ENCODE data around the gene RAMP1.
A peak's percentile ranks its signal among the peaks of the same experiment; 100 is the strongest.
"Not testable (repeated sequence)": the region's sequence is repeated elsewhere in the genome, so short reads cannot be mapped to it uniquely, and the experiment has no call there.

RAMP1 gene

GRCh38 chr2:237943395-237944094, 84.1 kb downstream of the RAMP1 start:
- H3K9me3 ChIP-seq (ENCODE audit: insufficient read depth, low read length), result peaks cover 29% of the 10 kb centered on the region
- H3K4me3 ChIP-seq (ENCODE audit: insufficient read length, low read depth), result no peak overlapping the region
- H3K9ac ChIP-seq (ENCODE audit: insufficient read length, low read depth), result no peak overlapping the region
- TF ChIP-seq YY1 (IDR thresholded peaks at IDR 0.05; ENCODE audit: insufficient read depth, insufficient read length) (no peak), ZNF274 (IDR thresholded peaks at IDR 0.05; ENCODE audit: low read depth, low read length) (no peak), SUZ12 (IDR thresholded peaks at IDR 0.05; ENCODE audit: extremely low read depth, insufficient read depth, insufficient read length) (no peak)
- H3K36me3 ChIP-seq (ENCODE audit: insufficient read depth, insufficient read length, low read length), result no peaks in the 10 kb centered on the region
- H3K27me3 ChIP-seq (ENCODE audit: insufficient read depth, insufficient read length), result no peaks in the 10 kb centered on the region
- no peak for DNase-seq (ENCODE audit: low read depth, low spot score)
- H3K4me1 ChIP-seq (ENCODE audit: insufficient read depth, insufficient read length), result peaks cover 5% of the 10 kb centered on the region

- no peaks in the 10 kb centered on the region for H3K36me3 ChIP-seq (ENCODE audit: insufficient read depth, insufficient read length, low read length)
- no peak overlapping the region for H3K9ac ChIP-seq (ENCODE audit: insufficient read length, low read depth)
- H3K4me1 ChIP-seq (ENCODE audit: insufficient read depth, insufficient read length), result peaks cover 5% of the 10 kb centered on the region
- H3K9me3 ChIP-seq (ENCODE audit: insufficient read depth, low read length), result peaks cover 29% of the 10 kb centered on the region
- no peak overlapping the region for H3K4me3 ChIP-seq (ENCODE audit: insufficient read length, low read depth)
- TF ChIP-seq ZNF274 (IDR thresholded peaks at IDR 0.05; ENCODE audit: low read depth, low read length) (no peak), YY1 (IDR thresholded peaks at IDR 0.05; ENCODE audit: insufficient read depth, insufficient read length) (no peak), SUZ12 (IDR thresholded peaks at IDR 0.05; ENCODE audit: extremely low read depth, insufficient read depth, insufficient read length) (no peak)
- H3K27me3 ChIP-seq (ENCODE audit: insufficient read depth, insufficient read length), result no peaks in the 10 kb centered on the region
- DNase-seq (ENCODE audit: low read depth, low spot score), result no peak
Measured at GRCh38 chr2:237944302-237944701, 84.9 kb downstream of the RAMP1 start.

- Histone ChIP-seq H3K36me3 (ENCODE audit: insufficient read depth, insufficient read length, low read length) (no peaks in the 10 kb centered on the region), H3K4me1 (ENCODE audit: insufficient read depth, insufficient read length) (peaks cover 5% of the 10 kb centered on the region), H3K27me3 (ENCODE audit: insufficient read depth, insufficient read length) (no peaks in the 10 kb centered on the region), H3K4me3 (ENCODE audit: insufficient read length, low read depth) (no peak overlapping the region), H3K9me3 (ENCODE audit: insufficient read depth, low read length) (peaks cover 29% of the 10 kb centered on the region), H3K9ac (ENCODE audit: insufficient read length, low read depth) (no peak overlapping the region)
- no peak for TF ChIP-seq YY1 (IDR thresholded peaks at IDR 0.05; ENCODE audit: insufficient read depth, insufficient read length)
- no peak for TF ChIP-seq ZNF274 (IDR thresholded peaks at IDR 0.05; ENCODE audit: low read depth, low read length)
- TF ChIP-seq SUZ12 (IDR thresholded peaks at IDR 0.05; ENCODE audit: extremely low read depth, insufficient read depth, insufficient read length), result no peak
- no peak for DNase-seq (ENCODE audit: low read depth, low spot score)
Measured at GRCh38 chr2:237946423-237946822, 87.0 kb downstream of the RAMP1 start.

GRCh38 chr2:237951354-237951753, 91.9 kb downstream of the RAMP1 start:
- not testable (repeated sequence) for H3K4me1 ChIP-seq (ENCODE audit: insufficient read depth, insufficient read length); H3K9me3 ChIP-seq (ENCODE audit: insufficient read depth, low read length); H3K4me3 ChIP-seq (ENCODE audit: insufficient read length, low read depth); DNase-seq (ENCODE audit: low read depth, low spot score); H3K36me3 ChIP-seq (ENCODE audit: insufficient read depth, insufficient read length, low read length); H3K9ac ChIP-seq (ENCODE audit: insufficient read length, low read depth)
- H3K27me3 ChIP-seq (ENCODE audit: insufficient read depth, insufficient read length), result peaks cover 25% of the 10 kb centered on the region

- H3K4me1 ChIP-seq (ENCODE audit: insufficient read depth, insufficient read length), result peaks cover 6% of the 10 kb centered on the region
- no peak overlapping the region for H3K4me3 ChIP-seq (ENCODE audit: insufficient read length, low read depth)
- H3K36me3 ChIP-seq (ENCODE audit: insufficient read depth, insufficient read length, low read length), result no peaks in the 10 kb centered on the region
- H3K27me3 ChIP-seq (ENCODE audit: insufficient read depth, insufficient read length), result peaks cover 29% of the 10 kb centered on the region
- H3K9me3 ChIP-seq (ENCODE audit: insufficient read depth, low read length), result no peaks in the 10 kb centered on the region
- TF ChIP-seq YY1 (IDR thresholded peaks at IDR 0.05; ENCODE audit: insufficient read depth, insufficient read length) (no peak), SUZ12 (IDR thresholded peaks at IDR 0.05; ENCODE audit: extremely low read depth, insufficient read depth, insufficient read length) (no peak), ZNF274 (IDR thresholded peaks at IDR 0.05; ENCODE audit: low read depth, low read length) (no peak)
- no peak for DNase-seq (ENCODE audit: low read depth, low spot score)
- H3K9ac ChIP-seq (ENCODE audit: insufficient read length, low read depth), result no peak overlapping the region
Measured at GRCh38 chr2:237951878-237952277, 92.5 kb downstream of the RAMP1 start.

- Histone ChIP-seq H3K27me3 (ENCODE audit: insufficient read depth, insufficient read length) (peaks cover 39% of the 10 kb centered on the region), H3K9me3 (ENCODE audit: insufficient read depth, low read length) (no peaks in the 10 kb centered on the region), H3K36me3 (ENCODE audit: insufficient read depth, insufficient read length, low read length) (no peaks in the 10 kb centered on the region), H3K4me1 (ENCODE audit: insufficient read depth, insufficient read length) (peaks cover 6% of the 10 kb centered on the region), H3K9ac (ENCODE audit: insufficient read length, low read depth) (no peak overlapping the region), H3K4me3 (ENCODE audit: insufficient read length, low read depth) (no peak overlapping the region)
- TF ChIP-seq YY1 (IDR thresholded peaks at IDR 0.05; ENCODE audit: insufficient read depth, insufficient read length), result no peak
- TF ChIP-seq ZNF274 (IDR thresholded peaks at IDR 0.05; ENCODE audit: low read depth, low read length), result no peak
- TF ChIP-seq SUZ12 (IDR thresholded peaks at IDR 0.05; ENCODE audit: extremely low read depth, insufficient read depth, insufficient read length), result no peak
- DNase-seq (ENCODE audit: low read depth, low spot score), result no peak
Measured at GRCh38 chr2:237952851-237953250, 93.4 kb downstream of the RAMP1 start.

GRCh38 chr2:237955640-237956401, 96.4 kb downstream of the RAMP1 start:
- no peak for TF ChIP-seq ZNF274 (IDR thresholded peaks at IDR 0.05; ENCODE audit: low read depth, low read length)
- TF ChIP-seq SUZ12 (IDR thresholded peaks at IDR 0.05; ENCODE audit: extremely low read depth, insufficient read depth, insufficient read length), result no peak
- no peak for TF ChIP-seq YY1 (IDR thresholded peaks at IDR 0.05; ENCODE audit: insufficient read depth, insufficient read length)
- H3K4me1 ChIP-seq (ENCODE audit: insufficient read depth, insufficient read length), result peaks cover 6% of the 10 kb centered on the region
- H3K9ac ChIP-seq (ENCODE audit: insufficient read length, low read depth), result peak overlapping the region; percentile 67
- H3K9me3 ChIP-seq (ENCODE audit: insufficient read depth, low read length), result peaks cover 2% of the 10 kb centered on the region; the same call in 1 of the 2 replicates
- no peak for DNase-seq (ENCODE audit: low read depth, low spot score)
- peaks cover 41% of the 10 kb centered on the region for H3K27me3 ChIP-seq (ENCODE audit: insufficient read depth, insufficient read length)
- H3K4me3 ChIP-seq (ENCODE audit: insufficient read length, low read depth), result peak overlapping the region; percentile 69
- no peaks in the 10 kb centered on the region for H3K36me3 ChIP-seq (ENCODE audit: insufficient read depth, insufficient read length, low read length)
